ENCODE measurements around the gene MSRB2.

GRCh38 chr10:23114228-23114850 is 19.0 kb downstream of the MSRB2 start:
- no peak for TF ChIP-seq POLR2A (IDR thresholded peaks at IDR 0.05)
- TF ChIP-seq CTCF (IDR thresholded peaks at IDR 0.05) = no peak
